Mesothelial cell of epicardium (in vitro differentiated cells): ENCODE results near the gene GJA5. TPM values are rescaled to one million over a fixed set of nuclear protein-coding genes. Genes with fewer than 3 reads are reported as not detected.

Experiments
- DNase-seq, 2 experiments: peaks; one replicate each; pipeline ENCODE4 v3.0.0; 2021; ENCODE audit warnings: low spot score in 2 of 2; ENCODE audit not compliant: unreplicated experiment in 2 of 2
- H3K27ac Mint-ChIP-seq: 2 replicates; pipeline ENCODE4 v1.8.0; 2021; ENCODE audit warnings: mixed read lengths
- H3K27me3 Mint-ChIP-seq: 2 replicates; pipeline ENCODE4 v1.8.0; 2021; ENCODE audit warnings: low read depth, mixed read lengths
- H3K36me3 Mint-ChIP-seq: 2 replicates; pipeline ENCODE4 v1.8.0; 2021; ENCODE audit warnings: mixed read lengths
- H3K4me1 Mint-ChIP-seq: 2 replicates; pipeline ENCODE4 v1.8.0; 2021; ENCODE audit warnings: mixed read lengths
- H3K4me3 Mint-ChIP-seq: 2 replicates; pipeline ENCODE4 v1.8.0; 2021; ENCODE audit warnings: mild to moderate bottlenecking, moderate library complexity, mixed read lengths
- H3K9me3 Mint-ChIP-seq: 2 replicates; pipeline ENCODE4 v1.8.0; 2021; ENCODE audit warnings: mixed read lengths
- total RNA-seq: library from RNA; stranded (reverse); gene quantifications from 3 replicates; pipeline ENCODE4 v1.2.1, GENCODE V29; 2021
- TF ChIP-seq, protein P1 (sequence below): fragments of 200-600 bp; sonication (generic); IDR thresholded peaks from one replicate; pipeline ENCODE4 v1.5.0; 2021; ENCODE audit warnings: antibody characterized with exemption; ENCODE audit not compliant: unreplicated experiment

Gene GJA5
- total RNA-seq, 1 donor from 2014 or later = 1.3 TPM

GRCh38 chr1:147762233-147763024 is 2.0 kb upstream of the GJA5 start:
- H3K27me3 Mint-ChIP-seq = no peaks in the 10 kb centered on the region
- peaks cover 17% of the 10 kb centered on the region for H3K4me1 Mint-ChIP-seq
- TF ChIP-seq, protein P1, sequence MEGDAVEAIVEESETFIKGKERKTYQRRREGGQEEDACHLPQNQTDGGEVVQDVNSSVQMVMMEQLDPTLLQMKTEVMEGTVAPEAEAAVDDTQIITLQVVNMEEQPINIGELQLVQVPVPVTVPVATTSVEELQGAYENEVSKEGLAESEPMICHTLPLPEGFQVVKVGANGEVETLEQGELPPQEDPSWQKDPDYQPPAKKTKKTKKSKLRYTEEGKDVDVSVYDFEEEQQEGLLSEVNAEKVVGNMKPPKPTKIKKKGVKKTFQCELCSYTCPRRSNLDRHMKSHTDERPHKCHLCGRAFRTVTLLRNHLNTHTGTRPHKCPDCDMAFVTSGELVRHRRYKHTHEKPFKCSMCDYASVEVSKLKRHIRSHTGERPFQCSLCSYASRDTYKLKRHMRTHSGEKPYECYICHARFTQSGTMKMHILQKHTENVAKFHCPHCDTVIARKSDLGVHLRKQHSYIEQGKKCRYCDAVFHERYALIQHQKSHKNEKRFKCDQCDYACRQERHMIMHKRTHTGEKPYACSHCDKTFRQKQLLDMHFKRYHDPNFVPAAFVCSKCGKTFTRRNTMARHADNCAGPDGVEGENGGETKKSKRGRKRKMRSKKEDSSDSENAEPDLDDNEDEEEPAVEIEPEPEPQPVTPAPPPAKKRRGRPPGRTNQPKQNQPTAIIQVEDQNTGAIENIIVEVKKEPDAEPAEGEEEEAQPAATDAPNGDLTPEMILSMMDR = no peak
- no peak for DNase-seq
- no peaks in the 10 kb centered on the region for H3K9me3 Mint-ChIP-seq
- no peak overlapping the region for H3K27ac Mint-ChIP-seq
- H3K4me3 Mint-ChIP-seq = no peak overlapping the region
- no peaks in the 10 kb centered on the region for H3K36me3 Mint-ChIP-seq

GRCh38 chr1:147758379-147759100 is 1.9 kb downstream of the GJA5 start:
- TF ChIP-seq, protein P1 = no peak
- no peak overlapping the region for H3K27ac Mint-ChIP-seq
- H3K4me1 Mint-ChIP-seq = peaks cover 26% of the 10 kb centered on the region
- DNase-seq = no peak
- H3K36me3 Mint-ChIP-seq = no peaks in the 10 kb centered on the region
- H3K27me3 Mint-ChIP-seq = no peaks in the 10 kb centered on the region
- no peaks in the 10 kb centered on the region for H3K9me3 Mint-ChIP-seq
- H3K4me3 Mint-ChIP-seq = no peak overlapping the region

DNA sequence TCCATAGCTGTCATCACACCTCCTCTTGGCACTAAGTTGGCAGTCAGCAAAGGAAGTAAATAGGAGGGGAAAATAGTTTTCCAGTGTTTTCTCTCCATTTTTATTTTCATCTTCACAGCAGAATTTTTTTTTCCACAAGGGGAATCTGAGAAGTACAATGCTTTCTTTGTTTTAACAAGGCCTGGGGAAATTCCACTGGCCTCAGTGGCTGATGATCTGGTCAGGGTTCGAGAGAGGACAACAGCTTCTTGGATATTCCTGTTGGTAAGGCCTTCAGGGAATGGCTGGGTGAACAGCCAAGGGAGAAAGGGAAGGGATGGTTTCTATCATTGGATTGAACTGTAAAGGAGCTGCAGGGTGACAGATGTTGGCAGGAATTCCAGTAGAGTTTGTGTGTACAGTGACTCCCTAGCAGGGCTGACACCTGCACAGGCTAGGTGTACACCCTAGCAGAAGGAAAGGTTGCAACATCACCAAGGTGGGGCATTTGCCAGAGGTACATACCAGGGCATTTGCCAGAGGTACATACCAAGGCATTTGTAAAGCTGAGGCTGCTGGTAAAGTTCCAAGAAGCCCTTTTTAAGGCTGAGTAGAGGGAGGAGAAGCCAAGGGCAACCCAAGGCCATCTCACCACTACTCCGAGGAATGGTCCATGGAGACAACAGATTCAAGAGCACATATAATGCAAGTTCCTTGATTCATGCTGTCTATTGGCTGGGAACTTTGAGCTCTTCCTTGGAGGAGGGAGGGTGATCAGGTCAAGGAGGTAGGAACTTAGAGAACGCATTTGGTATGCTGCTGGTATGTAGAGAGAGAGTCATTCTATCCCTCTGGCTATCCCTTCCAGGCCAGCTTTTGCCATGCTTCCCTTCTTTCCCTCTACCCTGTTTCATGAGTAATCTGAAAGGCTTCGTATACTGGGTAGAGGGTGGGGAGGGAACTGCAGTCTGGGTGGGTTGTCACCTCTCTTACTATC is 3.1 kb downstream of the GJA5 start:
- H3K36me3 Mint-ChIP-seq = no peaks in the 10 kb centered on the region
- no peak overlapping the region for H3K27ac Mint-ChIP-seq
- no peak for DNase-seq
- no peaks in the 10 kb centered on the region for H3K27me3 Mint-ChIP-seq
- peaks cover 26% of the 10 kb centered on the region for H3K4me1 Mint-ChIP-seq
- no peak overlapping the region for H3K4me3 Mint-ChIP-seq
- H3K9me3 Mint-ChIP-seq = no peaks in the 10 kb centered on the region
- TF ChIP-seq, protein P1 = no peak

DNA sequence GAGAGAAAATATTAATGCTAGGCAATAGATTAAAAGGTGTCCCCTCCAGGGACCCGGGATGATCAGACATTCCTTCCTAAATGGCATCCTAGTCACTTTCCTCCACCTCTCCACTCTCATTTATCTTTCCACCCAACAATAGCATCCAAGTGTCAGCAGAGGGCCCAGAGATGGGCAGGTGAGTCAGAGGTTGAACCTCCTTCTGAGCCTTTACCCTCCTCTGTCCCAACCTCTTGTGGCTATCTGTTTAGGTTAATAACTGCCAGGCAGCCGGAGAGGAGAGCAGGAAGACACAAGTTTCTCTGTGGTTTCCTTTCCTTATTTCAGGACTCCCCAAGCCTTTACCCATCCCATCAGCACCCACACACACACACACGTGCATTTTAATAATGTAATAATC is 4.1 kb downstream of the GJA5 start:
- no peaks in the 10 kb centered on the region for H3K36me3 Mint-ChIP-seq
- no peak overlapping the region for H3K4me3 Mint-ChIP-seq
- DNase-seq = no peak
- TF ChIP-seq, protein P1 = no peak
- H3K27ac Mint-ChIP-seq = no peak overlapping the region
- H3K4me1 Mint-ChIP-seq = peaks cover 24% of the 10 kb centered on the region
- H3K27me3 Mint-ChIP-seq = no peaks in the 10 kb centered on the region
- H3K9me3 Mint-ChIP-seq = no peaks in the 10 kb centered on the region

DNA sequence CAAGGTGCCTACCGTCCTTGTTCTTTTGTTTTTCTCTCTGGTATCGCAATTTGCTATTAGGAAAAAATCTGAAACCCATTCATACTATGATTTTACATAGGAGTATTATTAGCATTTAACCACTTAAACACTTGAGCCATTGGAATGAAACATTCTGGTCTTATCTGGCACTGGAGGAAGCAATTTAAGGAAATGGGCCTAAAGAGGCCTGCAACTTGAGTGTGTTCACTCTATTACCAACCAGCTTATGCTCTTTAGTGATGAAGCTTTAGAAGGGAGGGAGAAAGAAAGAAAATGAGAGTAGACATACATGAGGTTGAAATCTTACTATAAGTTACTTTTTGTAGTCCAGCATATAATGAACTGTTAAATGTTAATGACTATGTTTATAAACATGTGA is 5.7 kb downstream of the GJA5 start:
- TF ChIP-seq, protein P1 = no peak
- no peaks in the 10 kb centered on the region for H3K27me3 Mint-ChIP-seq
- no peak for DNase-seq
- no peaks in the 10 kb centered on the region for H3K36me3 Mint-ChIP-seq
- H3K27ac Mint-ChIP-seq = no peak overlapping the region
- H3K4me3 Mint-ChIP-seq = no peak overlapping the region
- H3K4me1 Mint-ChIP-seq = peaks cover 12% of the 10 kb centered on the region
- no peaks in the 10 kb centered on the region for H3K9me3 Mint-ChIP-seq
